ENCODE measurements around the gene OR2T11.

OR2T11 gene

DNA sequence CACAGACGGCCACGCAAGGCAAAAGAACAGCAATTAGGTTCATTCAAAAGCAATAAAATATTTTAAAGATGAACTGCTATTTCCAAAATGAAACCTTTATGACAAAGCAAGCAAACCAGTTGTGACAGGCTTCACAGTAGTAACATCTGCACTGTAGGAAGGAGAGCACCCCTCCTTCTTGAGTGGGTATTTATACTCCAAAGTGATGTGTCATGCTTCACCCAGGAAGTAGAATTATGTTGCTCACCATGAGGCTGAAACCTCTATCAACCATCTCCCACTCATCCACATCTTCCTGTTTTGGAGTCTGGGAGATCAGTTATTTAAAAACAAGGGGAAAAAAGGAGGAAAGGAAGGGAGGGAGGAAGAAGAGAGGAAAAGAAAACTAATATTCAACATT, 38.3 kb downstream of the OR2T11 start:
- H3K4me2 ChIP-seq (ENCODE audit: low read length) = no peak overlapping the region
- no peak overlapping the region for H2BK5ac ChIP-seq (ENCODE audit: low read length)
- H3K4ac ChIP-seq (ENCODE audit: low read depth, low read length) = no peak overlapping the region
- H3K4me1 ChIP-seq (ENCODE audit: control insufficient read depth, low read depth, low read length) = no peaks in the 10 kb centered on the region
- no peak overlapping the region for H3K56ac ChIP-seq (ENCODE audit: low read length)
- no peaks in the 10 kb centered on the region for H3K79me2 ChIP-seq (ENCODE audit: control insufficient read depth, insufficient read depth, low read length)
- H4K8ac ChIP-seq (ENCODE audit: low read depth, low read length) = no peak overlapping the region
- H2BK120ac ChIP-seq (ENCODE audit: low read depth, low read length) = no peak overlapping the region
- H2BK15ac ChIP-seq (replicated peaks; ENCODE audit: low read depth) = no peak overlapping the region
- H3K79me1 ChIP-seq (ENCODE audit: low read length) = no peaks in the 10 kb centered on the region
- WGBS (ENCODE audit: extremely low coverage, insufficient coverage, low lambda C conversion rate) = no CpG with 5 or more reads among the region's 2 CpGs
- no peaks in the 10 kb centered on the region for H3K36me3 ChIP-seq (ENCODE audit: control insufficient read depth, insufficient read depth, low read length)
- no peak overlapping the region for H2AK5ac ChIP-seq (ENCODE audit: low read length)
- H4K5ac ChIP-seq (ENCODE audit: low read length) = no peak overlapping the region
- H3K9ac ChIP-seq (ENCODE audit: low read length) = no peak overlapping the region
- no peak overlapping the region for H3K27ac ChIP-seq (ENCODE audit: low read depth, low read length)
- H3K4me3 ChIP-seq (ENCODE audit: low read length) = no peak overlapping the region
- H3K27me3 ChIP-seq (ENCODE audit: insufficient read depth, low read length, poor library complexity) = peaks cover 2% of the 10 kb centered on the region
- H3K23ac ChIP-seq (ENCODE audit: low read length) = no peak overlapping the region
- no peak for DNase-seq
- no peak overlapping the region for H3K18ac ChIP-seq (ENCODE audit: low read length)

DNA sequence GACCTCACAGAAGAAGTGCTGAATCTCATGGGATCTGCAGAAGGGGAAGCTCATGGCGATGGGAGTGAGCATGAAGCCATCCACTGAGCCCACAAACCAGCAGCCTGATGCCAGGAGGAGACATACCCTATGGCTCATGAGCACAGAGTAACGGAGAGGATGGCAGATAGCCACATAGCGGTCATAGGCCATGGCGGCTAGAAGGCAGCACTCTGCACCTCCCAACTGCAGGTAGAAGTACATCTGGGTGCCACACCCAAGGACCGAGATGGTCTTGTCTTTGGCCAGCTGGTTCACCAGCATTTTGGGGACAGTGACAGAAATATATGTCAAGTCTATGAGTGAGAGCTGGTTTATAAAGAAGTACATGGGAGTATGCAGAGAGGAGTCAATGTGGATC, 41.7 kb downstream of the OR2T11 start:
- Histone ChIP-seq H3K79me1 (ENCODE audit: low read length) (no peaks in the 10 kb centered on the region), H4K8ac (ENCODE audit: low read depth, low read length) (no peak overlapping the region), H3K56ac (ENCODE audit: low read length) (no peak overlapping the region), H2BK120ac (ENCODE audit: low read depth, low read length) (no peak overlapping the region), H4K5ac (ENCODE audit: low read length) (no peak overlapping the region), H3K23ac (ENCODE audit: low read length) (no peak overlapping the region), H2BK5ac (ENCODE audit: low read length) (no peak overlapping the region), H3K9ac (ENCODE audit: low read length) (no peak overlapping the region), H2AK5ac (ENCODE audit: low read length) (no peak overlapping the region), H2BK15ac (replicated peaks; ENCODE audit: low read depth) (no peak overlapping the region), H3K36me3 (ENCODE audit: control insufficient read depth, insufficient read depth, low read length) (no peaks in the 10 kb centered on the region), H3K27ac (ENCODE audit: low read depth, low read length) (no peak overlapping the region), H3K4me3 (ENCODE audit: low read length) (no peak overlapping the region), H3K27me3 (ENCODE audit: insufficient read depth, low read length, poor library complexity) (no peaks in the 10 kb centered on the region), H3K4me2 (ENCODE audit: low read length) (no peak overlapping the region), H3K4me1 (ENCODE audit: control insufficient read depth, low read depth, low read length) (no peaks in the 10 kb centered on the region), H3K79me2 (ENCODE audit: control insufficient read depth, insufficient read depth, low read length) (no peaks in the 10 kb centered on the region), H3K18ac (ENCODE audit: low read length) (no peak overlapping the region), H3K4ac (ENCODE audit: low read depth, low read length) (no peak overlapping the region)
- WGBS (ENCODE audit: extremely low coverage, insufficient coverage, low lambda C conversion rate) = no CpG with 5 or more reads among the region's 5 CpGs
- no peak for DNase-seq

DNA sequence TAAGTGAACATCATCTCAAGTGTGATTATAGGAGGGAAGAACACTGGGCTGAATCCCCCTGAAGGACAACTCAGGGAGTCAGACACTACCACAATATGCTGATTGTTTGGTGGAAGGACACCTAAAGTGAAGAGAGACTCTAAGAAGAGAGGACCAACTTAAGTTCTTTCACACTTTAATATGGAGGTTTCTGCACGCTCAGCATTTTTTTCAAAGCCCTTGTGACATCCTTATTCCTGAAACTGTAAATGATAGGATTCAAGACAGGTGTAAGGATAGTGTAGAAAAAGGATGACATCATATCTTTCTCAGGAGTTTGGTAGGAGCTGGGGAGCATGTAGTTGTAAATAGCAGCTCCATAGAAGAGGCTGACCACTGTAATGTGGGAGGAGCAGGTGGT, 42.2 kb downstream of the OR2T11 start:
- Histone ChIP-seq H2AK5ac (ENCODE audit: low read length) (no peak overlapping the region), H2BK120ac (ENCODE audit: low read depth, low read length) (no peak overlapping the region), H3K36me3 (ENCODE audit: control insufficient read depth, insufficient read depth, low read length) (no peaks in the 10 kb centered on the region), H3K4me3 (ENCODE audit: low read length) (no peak overlapping the region), H4K5ac (ENCODE audit: low read length) (no peak overlapping the region), H3K27ac (ENCODE audit: low read depth, low read length) (no peak overlapping the region), H3K79me1 (ENCODE audit: low read length) (no peaks in the 10 kb centered on the region), H3K4ac (ENCODE audit: low read depth, low read length) (no peak overlapping the region), H3K56ac (ENCODE audit: low read length) (no peak overlapping the region), H3K4me1 (ENCODE audit: control insufficient read depth, low read depth, low read length) (no peaks in the 10 kb centered on the region), H3K9ac (ENCODE audit: low read length) (no peak overlapping the region), H3K23ac (ENCODE audit: low read length) (no peak overlapping the region), H3K4me2 (ENCODE audit: low read length) (no peak overlapping the region), H4K8ac (ENCODE audit: low read depth, low read length) (no peak overlapping the region), H2BK5ac (ENCODE audit: low read length) (no peak overlapping the region), H3K79me2 (ENCODE audit: control insufficient read depth, insufficient read depth, low read length) (no peaks in the 10 kb centered on the region), H3K27me3 (ENCODE audit: insufficient read depth, low read length, poor library complexity) (no peaks in the 10 kb centered on the region), H3K18ac (ENCODE audit: low read length) (no peak overlapping the region), H2BK15ac (replicated peaks; ENCODE audit: low read depth) (no peak overlapping the region)
- DNase-seq = no peak
- WGBS (ENCODE audit: extremely low coverage, insufficient coverage, low lambda C conversion rate) = no CpG with 5 or more reads among the region's 1 CpG

DNA sequence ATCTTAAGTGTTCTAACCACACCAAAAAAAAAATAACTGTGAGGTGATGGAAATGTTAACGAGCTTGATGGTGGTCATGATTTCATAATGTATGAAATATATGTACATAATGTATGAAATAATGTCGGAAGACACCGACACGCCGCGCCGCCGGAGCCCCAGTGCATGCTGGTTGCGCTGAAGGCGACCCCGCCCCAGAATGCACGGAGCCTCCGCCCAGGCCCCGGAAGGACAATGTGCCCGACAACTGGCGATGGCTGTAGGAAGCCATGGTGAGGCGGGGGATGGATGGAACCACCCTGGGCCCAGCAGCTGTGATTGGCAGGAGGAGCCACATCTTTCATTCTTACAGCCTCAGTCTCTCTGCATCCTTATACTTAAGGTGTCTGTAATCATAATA, 44.8 kb downstream of the OR2T11 start:
- Histone ChIP-seq H2AK5ac (ENCODE audit: low read length) (no peak overlapping the region), H3K4ac (ENCODE audit: low read depth, low read length) (no peak overlapping the region), H4K8ac (ENCODE audit: low read depth, low read length) (no peak overlapping the region), H3K4me1 (ENCODE audit: control insufficient read depth, low read depth, low read length) (no peaks in the 10 kb centered on the region), H3K56ac (ENCODE audit: low read length) (no peak overlapping the region), H3K27me3 (ENCODE audit: insufficient read depth, low read length, poor library complexity) (no peaks in the 10 kb centered on the region), H2BK15ac (replicated peaks; ENCODE audit: low read depth) (no peak overlapping the region), H2BK5ac (ENCODE audit: low read length) (no peak overlapping the region), H3K27ac (ENCODE audit: low read depth, low read length) (no peak overlapping the region), H3K23ac (ENCODE audit: low read length) (no peak overlapping the region), H3K79me2 (ENCODE audit: control insufficient read depth, insufficient read depth, low read length) (no peaks in the 10 kb centered on the region), H3K36me3 (ENCODE audit: control insufficient read depth, insufficient read depth, low read length) (no peaks in the 10 kb centered on the region), H3K79me1 (ENCODE audit: low read length) (no peaks in the 10 kb centered on the region), H3K18ac (ENCODE audit: low read length) (no peak overlapping the region), H3K4me3 (ENCODE audit: low read length) (no peak overlapping the region), H4K5ac (ENCODE audit: low read length) (no peak overlapping the region), H3K9ac (ENCODE audit: low read length) (no peak overlapping the region), H2BK120ac (ENCODE audit: low read depth, low read length) (no peak overlapping the region), H3K4me2 (ENCODE audit: low read length) (no peak overlapping the region)
- WGBS (ENCODE audit: extremely low coverage, insufficient coverage, low lambda C conversion rate) = no CpG with 5 or more reads among the region's 17 CpGs
- no peak for DNase-seq

DNA sequence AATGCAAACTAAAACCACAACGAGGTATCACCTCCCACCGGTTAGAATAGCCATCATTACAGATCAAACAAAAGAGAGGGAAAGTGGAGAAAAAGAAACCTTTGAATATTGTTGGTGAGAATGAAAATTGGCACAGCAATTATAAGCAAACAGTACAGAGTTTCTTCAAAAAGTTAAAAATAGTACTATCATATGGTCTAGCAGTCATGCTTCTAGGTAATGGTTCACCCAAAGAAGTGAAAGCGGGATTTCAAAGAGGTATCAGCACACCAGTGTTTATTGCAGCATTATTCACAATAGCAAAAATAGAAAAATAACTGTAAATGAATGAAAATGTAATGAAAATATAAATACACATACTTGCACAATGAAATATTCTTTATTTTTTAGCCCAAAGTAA, 45.6 kb downstream of the OR2T11 start:
- no peak for DNase-seq
- no peak overlapping the region for H2AK5ac ChIP-seq (ENCODE audit: low read length)
- H2BK5ac ChIP-seq (ENCODE audit: low read length) = no peak overlapping the region
- H2BK120ac ChIP-seq (ENCODE audit: low read depth, low read length) = no peak overlapping the region
- H3K79me1 ChIP-seq (ENCODE audit: low read length) = no peaks in the 10 kb centered on the region
- no peak overlapping the region for H4K5ac ChIP-seq (ENCODE audit: low read length)
- H3K18ac ChIP-seq (ENCODE audit: low read length) = no peak overlapping the region
- no peak overlapping the region for H3K4me2 ChIP-seq (ENCODE audit: low read length)
- H3K79me2 ChIP-seq (ENCODE audit: control insufficient read depth, insufficient read depth, low read length) = no peaks in the 10 kb centered on the region
- no peak overlapping the region for H4K8ac ChIP-seq (ENCODE audit: low read depth, low read length)
- H3K36me3 ChIP-seq (ENCODE audit: control insufficient read depth, insufficient read depth, low read length) = no peaks in the 10 kb centered on the region
- WGBS (ENCODE audit: extremely low coverage, insufficient coverage, low lambda C conversion rate) = no CpG with 5 or more reads among the region's 3 CpGs
- H2BK15ac ChIP-seq (replicated peaks; ENCODE audit: low read depth) = no peak overlapping the region
- H3K4ac ChIP-seq (ENCODE audit: low read depth, low read length) = no peak overlapping the region
- no peak overlapping the region for H3K9ac ChIP-seq (ENCODE audit: low read length)
- H3K4me3 ChIP-seq (ENCODE audit: low read length) = no peak overlapping the region
- H3K4me1 ChIP-seq (ENCODE audit: control insufficient read depth, low read depth, low read length) = no peaks in the 10 kb centered on the region
- H3K27ac ChIP-seq (ENCODE audit: low read depth, low read length) = no peak overlapping the region
- H3K23ac ChIP-seq (ENCODE audit: low read length) = no peak overlapping the region
- no peaks in the 10 kb centered on the region for H3K27me3 ChIP-seq (ENCODE audit: insufficient read depth, low read length, poor library complexity)
- no peak overlapping the region for H3K56ac ChIP-seq (ENCODE audit: low read length)

DNA sequence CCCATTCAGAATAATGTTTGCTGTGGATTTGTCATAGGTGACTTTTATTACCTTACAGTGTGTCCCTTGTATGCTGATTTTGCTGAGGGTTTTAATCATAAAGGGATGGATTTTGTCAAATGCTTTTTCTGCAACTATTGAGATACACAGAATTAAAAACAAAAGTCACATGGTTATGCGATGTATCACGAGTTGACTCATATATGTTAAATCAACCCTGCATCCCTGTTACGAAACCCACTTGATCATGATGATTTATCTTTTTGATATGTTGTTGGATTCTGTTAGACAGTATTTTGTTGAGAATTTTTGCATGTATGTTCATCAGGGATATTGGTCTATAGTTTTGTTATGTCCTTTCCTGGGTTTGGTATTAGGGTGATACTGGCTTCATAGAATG, 49.6 kb downstream of the OR2T11 start:
- Histone ChIP-seq H2AK5ac (ENCODE audit: low read length) (no peak overlapping the region), H2BK5ac (ENCODE audit: low read length) (no peak overlapping the region), H3K4ac (ENCODE audit: low read depth, low read length) (no peak overlapping the region), H3K4me3 (ENCODE audit: low read length) (no peak overlapping the region), H3K36me3 (ENCODE audit: control insufficient read depth, insufficient read depth, low read length) (no peaks in the 10 kb centered on the region), H3K9ac (ENCODE audit: low read length) (no peak overlapping the region), H3K79me2 (ENCODE audit: control insufficient read depth, insufficient read depth, low read length) (no peaks in the 10 kb centered on the region), H2BK120ac (ENCODE audit: low read depth, low read length) (no peak overlapping the region), H4K8ac (ENCODE audit: low read depth, low read length) (no peak overlapping the region), H2BK15ac (replicated peaks; ENCODE audit: low read depth) (no peak overlapping the region), H3K23ac (ENCODE audit: low read length) (no peak overlapping the region), H3K18ac (ENCODE audit: low read length) (no peak overlapping the region), H3K27me3 (ENCODE audit: insufficient read depth, low read length, poor library complexity) (no peaks in the 10 kb centered on the region), H3K4me2 (ENCODE audit: low read length) (no peak overlapping the region), H3K79me1 (ENCODE audit: low read length) (no peaks in the 10 kb centered on the region), H3K4me1 (ENCODE audit: control insufficient read depth, low read depth, low read length) (no peaks in the 10 kb centered on the region), H3K56ac (ENCODE audit: low read length) (no peak overlapping the region), H3K27ac (ENCODE audit: low read depth, low read length) (no peak overlapping the region), H4K5ac (ENCODE audit: low read length) (no peak overlapping the region)
- WGBS (ENCODE audit: extremely low coverage, insufficient coverage, low lambda C conversion rate) = no CpG with 5 or more reads among the region's 3 CpGs
- DNase-seq = no peak
